SK-N-SH (cell line): Measurements from ENCODE around the gene TRIM66.

Source experiments
- CHD2 ChIP-seq: fragments of 150-350 bp; IDR thresholded peaks from 2 replicates; pipeline ENCODE4 v1.6.1; 2018; ENCODE audit warnings: low read length; ENCODE audit not compliant: partially characterized antibody
- CTCF ChIP-seq: fragments of 200-600 bp; sonication (generic); IDR thresholded peaks from 2 replicates; pipeline ENCODE4 v1.6.1; 2017; ENCODE audit warnings: antibody characterized with exemption, mild to moderate bottlenecking, moderate library complexity
- JUND ChIP-seq: IDR thresholded peaks from 2 replicates; pipeline ENCODE4 v1.4.0; 2012
- MXI1 ChIP-seq: IDR thresholded peaks from 2 replicates; pipeline ENCODE4 v1.6.1; 2012; ENCODE audit warnings: mild to moderate bottlenecking, low read depth, low read length, improper control_type of control experiment
- YY1 ChIP-seq: IDR thresholded peaks from 2 replicates; pipeline ENCODE4 v1.4.0; 2012; ENCODE audit warnings: low read depth, mild to moderate bottlenecking

DNA sequence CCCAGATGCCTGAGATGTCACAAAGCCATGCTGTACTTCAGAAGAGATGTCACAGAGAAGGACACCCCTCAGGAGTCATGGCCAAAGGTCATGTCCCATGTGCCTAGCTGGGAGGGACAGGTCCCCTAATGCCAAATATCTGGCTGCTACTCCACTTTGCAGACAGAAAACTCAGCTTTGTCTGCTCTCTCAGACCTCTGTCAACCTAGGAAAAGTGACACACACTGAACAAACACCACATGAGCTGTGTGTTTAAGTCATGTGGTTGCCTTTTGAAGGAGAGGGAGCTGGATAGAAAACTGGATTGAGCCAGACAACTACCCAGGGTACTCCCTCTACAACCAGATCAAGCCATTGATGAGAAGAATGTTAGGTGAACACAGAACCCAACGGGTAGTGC lies 3.5 kb downstream of the TRIM66 start:
- no peak for TF ChIP-seq JUND
- TF ChIP-seq CTCF: no peak
- TF ChIP-seq CHD2: no peak
- no peak for TF ChIP-seq YY1
- TF ChIP-seq MXI1: no peak
